ENCODE data around the gene GLIS1.

Gene GLIS1

GRCh38 chr1:53606197-53606596 is 132.8 kb downstream of the GLIS1 start:
- DNase-seq: no peak

GRCh38 chr1:53605181-53605580 is 133.8 kb downstream of the GLIS1 start:
- no peak for DNase-seq

- DNase-seq: no peak
Observed at GRCh38 chr1:53604291-53604919, 134.6 kb downstream of the GLIS1 start.

- DNase-seq: no peak
Observed at GRCh38 chr1:53603431-53603830, 135.5 kb downstream of the GLIS1 start.

GRCh38 chr1:53601867-53602775 is 136.8 kb downstream of the GLIS1 start:
- no peak for DNase-seq

- no peak for DNase-seq
Observed at GRCh38 chr1:53601031-53601745, 137.8 kb downstream of the GLIS1 start.

GRCh38 chr1:53600561-53600960 is 138.4 kb downstream of the GLIS1 start:
- DNase-seq: no peak

- no peak for DNase-seq
Observed at GRCh38 chr1:53600001-53600400, 139.0 kb downstream of the GLIS1 start.

- DNase-seq: no peak
Observed at GRCh38 chr1:53599481-53599880, 139.5 kb downstream of the GLIS1 start.

- no peak for DNase-seq
Observed at GRCh38 chr1:53598966-53599365, 140.0 kb downstream of the GLIS1 start.

GRCh38 chr1:53595906-53596305 is 143.1 kb downstream of the GLIS1 start:
- DNase-seq: no peak

GRCh38 chr1:53594391-53595180 is 144.4 kb downstream of the GLIS1 start:
- DNase-seq: no peak

- DNase-seq: no peak
Observed at GRCh38 chr1:53593758-53594380, 145.1 kb downstream of the GLIS1 start.

- DNase-seq: no peak
Observed at GRCh38 chr1:53592985-53593757, 145.8 kb downstream of the GLIS1 start.

GRCh38 chr1:53592521-53592982 is 146.4 kb downstream of the GLIS1 start:
- DNase-seq: no peak

- DNase-seq: no peak
Observed at GRCh38 chr1:53591924-53592323, 147.0 kb downstream of the GLIS1 start.

GRCh38 chr1:53590531-53591515 is 148.1 kb downstream of the GLIS1 start:
- no peak for DNase-seq

- no peak for DNase-seq
Observed at GRCh38 chr1:53590104-53590503, 148.9 kb downstream of the GLIS1 start.

- DNase-seq: no peak
Observed at GRCh38 chr1:53589043-53589887, 149.7 kb downstream of the GLIS1 start.

Data from amniotic stem cell (primary cell).